Measurements from ENCODE around the gene ZDHHC5. TPM values are rescaled to one million over a fixed set of nuclear protein-coding genes. Genes with fewer than 3 reads are reported as not detected.

ZDHHC5 gene
- 42.9 TPM for polyA plus RNA-seq (2012; ENCODE audit: insufficient read depth, insufficient read length, low read depth)

- Histone ChIP-seq H3K9me3 (no peaks in the 10 kb centered on the region), H3K4me1 (no peaks in the 10 kb centered on the region), H3K27me3 (no peaks in the 10 kb centered on the region), H3K4me3 (ENCODE audit: low read depth, low read length) (peak within 1 kb of the TSS; percentile 89), H3K36me3 (peaks cover 10% of the 10 kb centered on the region)
- TF ChIP-seq CTCF (IDR thresholded peaks at IDR 0.05; ENCODE audit: low read depth, low read length) = no peak
- DNase-seq = peak; percentile 95
Observed at GRCh38 chr11:57667736-57668433, at the start of gene ZDHHC5. TSS of gene ZDHHC5 (plus strand) at chr11:57668114. CDS start at chr11:57673091, 4,977 bp downstream.

- Histone ChIP-seq H3K9me3 (no peaks in the 10 kb centered on the region), H3K27me3 (no peaks in the 10 kb centered on the region), H3K4me1 (no peaks in the 10 kb centered on the region), H3K36me3 (no peaks in the 10 kb centered on the region), H3K4me3 (ENCODE audit: low read depth, low read length) (no peak overlapping the region)
- no peak for DNase-seq
- no peak for TF ChIP-seq CTCF (IDR thresholded peaks at IDR 0.05; ENCODE audit: low read depth, low read length)
Observed at GRCh38 chr11:57618438-57618837, 49.5 kb upstream of the ZDHHC5 start.

GRCh38 chr11:57619331-57619730, 48.6 kb upstream of the ZDHHC5 start:
- no peak overlapping the region for H3K4me3 ChIP-seq (ENCODE audit: low read depth, low read length)
- TF ChIP-seq CTCF (IDR thresholded peaks at IDR 0.05; ENCODE audit: low read depth, low read length) = peak; percentile 33; the same call in 1 of the 2 replicates
- DNase-seq = no peak
- H3K27me3 ChIP-seq = no peaks in the 10 kb centered on the region
- no peaks in the 10 kb centered on the region for H3K36me3 ChIP-seq
- no peaks in the 10 kb centered on the region for H3K9me3 ChIP-seq
- no peaks in the 10 kb centered on the region for H3K4me1 ChIP-seq

GRCh38 chr11:57620467-57620866, 47.4 kb upstream of the ZDHHC5 start:
- no peaks in the 10 kb centered on the region for H3K9me3 ChIP-seq
- H3K36me3 ChIP-seq = no peaks in the 10 kb centered on the region
- no peaks in the 10 kb centered on the region for H3K27me3 ChIP-seq
- DNase-seq = no peak
- H3K4me3 ChIP-seq (ENCODE audit: low read depth, low read length) = no peak overlapping the region
- no peaks in the 10 kb centered on the region for H3K4me1 ChIP-seq
- no peak for TF ChIP-seq CTCF (IDR thresholded peaks at IDR 0.05; ENCODE audit: low read depth, low read length)

- H3K36me3 ChIP-seq = no peaks in the 10 kb centered on the region
- no peak overlapping the region for H3K4me3 ChIP-seq (ENCODE audit: low read depth, low read length)
- H3K27me3 ChIP-seq = no peaks in the 10 kb centered on the region
- no peak for DNase-seq
- no peaks in the 10 kb centered on the region for H3K9me3 ChIP-seq
- no peaks in the 10 kb centered on the region for H3K4me1 ChIP-seq
- no peak for TF ChIP-seq CTCF (IDR thresholded peaks at IDR 0.05; ENCODE audit: low read depth, low read length)
Observed at GRCh38 chr11:57622263-57622662, 45.7 kb upstream of the ZDHHC5 start.

GRCh38 chr11:57624864-57625263, 43.0 kb upstream of the ZDHHC5 start:
- no peak for DNase-seq
- Histone ChIP-seq H3K27me3 (no peaks in the 10 kb centered on the region), H3K4me1 (no peaks in the 10 kb centered on the region), H3K4me3 (ENCODE audit: low read depth, low read length) (no peak overlapping the region), H3K36me3 (no peaks in the 10 kb centered on the region), H3K9me3 (no peaks in the 10 kb centered on the region)
- TF ChIP-seq CTCF (IDR thresholded peaks at IDR 0.05; ENCODE audit: low read depth, low read length) = no peak
